Osteocyte (in vitro differentiated cells): Measurements from ENCODE around the gene SND1. TPM values are rescaled to one million over a fixed set of nuclear protein-coding genes. Genes with fewer than 3 reads are reported as not detected.
A peak's percentile ranks its signal among the peaks of the same experiment; 100 is the strongest.

Source experiments
- DNase-seq: peaks from one replicate; pipeline ENCODE4 v3.0.0; 2021; ENCODE audit warnings: mixed read lengths; ENCODE audit not compliant: unreplicated experiment; ENCODE audit errors: extremely low spot score
- H3K27ac Mint-ChIP-seq: one replicate; pipeline ENCODE4 v1.8.0; 2021; ENCODE audit warnings: mild to moderate bottlenecking, mixed read lengths; ENCODE audit not compliant: unreplicated experiment
- H3K27me3 Mint-ChIP-seq: one replicate; pipeline ENCODE4 v1.8.0; 2021; ENCODE audit warnings: mixed read lengths; ENCODE audit not compliant: unreplicated experiment
- H3K36me3 Mint-ChIP-seq: one replicate; pipeline ENCODE4 v1.8.0; 2021; ENCODE audit warnings: mixed read lengths; ENCODE audit not compliant: unreplicated experiment
- H3K4me1 Mint-ChIP-seq: one replicate; pipeline ENCODE4 v1.8.0; 2021; ENCODE audit warnings: mixed read lengths; ENCODE audit not compliant: unreplicated experiment
- H3K4me3 Mint-ChIP-seq: one replicate; pipeline ENCODE4 v1.8.0; 2021; ENCODE audit warnings: mild to moderate bottlenecking, moderate library complexity, mixed read lengths; ENCODE audit not compliant: unreplicated experiment
- H3K9me3 Mint-ChIP-seq: one replicate; pipeline ENCODE4 v1.8.0; 2021; ENCODE audit warnings: mixed read lengths; ENCODE audit not compliant: unreplicated experiment
- total RNA-seq: library from RNA; stranded (reverse); gene quantifications from 2 replicates; pipeline ENCODE4 v1.2.1, GENCODE V29; 2021
- TF ChIP-seq, protein P1 (sequence below): fragments of 200-600 bp; sonication (generic); IDR thresholded peaks from 2 replicates; pipeline ENCODE4 v1.5.0; 2021; ENCODE audit warnings: antibody characterized with exemption, mild to moderate bottlenecking, moderate library complexity

The SND1 gene
- total RNA-seq, 1 donor from 2014 or later, result 229 TPM

DNA sequence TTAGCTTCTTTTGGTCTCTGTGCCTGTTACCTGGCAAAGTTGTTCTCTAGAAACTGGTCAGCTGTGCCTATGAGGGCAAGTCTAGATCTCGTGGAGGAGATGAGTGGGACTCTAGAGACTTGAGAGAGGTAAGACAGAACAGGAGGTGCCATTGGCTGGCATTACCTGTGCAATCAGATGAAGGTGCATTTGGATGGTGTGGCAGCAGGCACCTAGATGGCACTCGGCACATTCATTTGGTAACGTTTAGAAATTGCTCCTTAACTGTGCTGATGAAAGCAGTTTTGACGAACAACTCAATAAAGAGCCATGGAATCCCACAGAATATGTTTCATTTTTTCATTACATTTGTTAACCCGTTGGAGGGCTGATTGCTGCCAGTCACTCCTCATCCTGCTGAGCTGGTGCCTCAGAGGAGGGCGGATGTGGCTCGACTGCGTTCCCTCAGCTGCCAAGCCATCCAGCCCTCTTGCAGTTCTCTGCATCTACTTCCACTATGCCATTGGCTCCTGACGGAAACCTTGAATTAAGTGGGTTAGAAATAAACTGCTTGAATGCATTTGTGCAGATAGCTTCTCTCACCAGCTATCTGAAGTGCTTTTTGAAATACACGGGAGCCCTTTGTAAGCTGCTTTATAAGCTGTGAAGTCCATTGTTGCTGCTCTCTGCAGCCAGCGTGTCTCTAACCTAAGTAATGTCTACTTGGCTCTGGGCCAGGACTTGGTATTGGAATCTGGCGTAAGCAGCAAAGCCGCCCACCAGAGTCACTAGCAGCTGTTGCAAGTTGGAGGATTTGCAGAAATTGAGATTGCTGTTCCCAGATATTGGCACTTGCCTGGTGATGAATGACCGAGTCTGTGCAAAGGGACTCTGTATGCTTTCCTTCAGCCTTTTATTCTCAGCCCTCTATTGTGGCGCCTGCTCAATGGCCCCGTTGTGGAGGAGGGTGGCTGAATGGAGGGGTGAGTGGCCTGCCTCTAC, 291.8 kb downstream of the SND1 start:
- Mint-ChIP-seq H3K36me3 (peaks cover 6% of the 10 kb centered on the region), H3K27ac (no peak overlapping the region), H3K27me3 (no peaks in the 10 kb centered on the region), H3K4me1 (peaks cover 25% of the 10 kb centered on the region), H3K9me3 (no peaks in the 10 kb centered on the region), H3K4me3 (no peak overlapping the region)
- DNase-seq, result no peak
- TF ChIP-seq, protein P1, sequence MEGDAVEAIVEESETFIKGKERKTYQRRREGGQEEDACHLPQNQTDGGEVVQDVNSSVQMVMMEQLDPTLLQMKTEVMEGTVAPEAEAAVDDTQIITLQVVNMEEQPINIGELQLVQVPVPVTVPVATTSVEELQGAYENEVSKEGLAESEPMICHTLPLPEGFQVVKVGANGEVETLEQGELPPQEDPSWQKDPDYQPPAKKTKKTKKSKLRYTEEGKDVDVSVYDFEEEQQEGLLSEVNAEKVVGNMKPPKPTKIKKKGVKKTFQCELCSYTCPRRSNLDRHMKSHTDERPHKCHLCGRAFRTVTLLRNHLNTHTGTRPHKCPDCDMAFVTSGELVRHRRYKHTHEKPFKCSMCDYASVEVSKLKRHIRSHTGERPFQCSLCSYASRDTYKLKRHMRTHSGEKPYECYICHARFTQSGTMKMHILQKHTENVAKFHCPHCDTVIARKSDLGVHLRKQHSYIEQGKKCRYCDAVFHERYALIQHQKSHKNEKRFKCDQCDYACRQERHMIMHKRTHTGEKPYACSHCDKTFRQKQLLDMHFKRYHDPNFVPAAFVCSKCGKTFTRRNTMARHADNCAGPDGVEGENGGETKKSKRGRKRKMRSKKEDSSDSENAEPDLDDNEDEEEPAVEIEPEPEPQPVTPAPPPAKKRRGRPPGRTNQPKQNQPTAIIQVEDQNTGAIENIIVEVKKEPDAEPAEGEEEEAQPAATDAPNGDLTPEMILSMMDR, result no peak

DNA sequence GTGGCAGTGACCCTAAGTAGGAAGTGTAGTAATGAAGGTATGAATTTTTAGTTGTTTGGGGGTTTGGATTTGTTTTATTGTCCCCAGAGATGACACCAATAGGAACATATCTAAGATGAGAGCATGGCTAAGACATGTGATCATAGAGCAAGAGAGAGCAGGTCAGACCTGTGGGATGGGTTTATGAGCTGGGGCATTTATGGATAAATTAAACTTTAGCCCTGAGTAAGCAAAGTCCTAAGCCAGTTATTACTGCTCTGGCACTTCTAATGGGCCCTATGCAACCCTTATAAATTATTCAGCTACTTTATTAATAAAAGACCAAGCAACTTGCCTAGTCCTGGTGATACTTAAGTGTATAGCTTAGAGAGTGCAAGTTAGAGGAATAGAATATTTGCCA, 294.1 kb downstream of the SND1 start:
- Mint-ChIP-seq H3K36me3 (peaks cover 8% of the 10 kb centered on the region), H3K9me3 (no peaks in the 10 kb centered on the region), H3K27ac (peak overlapping the region; percentile 20), H3K4me1 (peaks cover 19% of the 10 kb centered on the region), H3K27me3 (no peaks in the 10 kb centered on the region), H3K4me3 (no peak overlapping the region)
- no peak for DNase-seq
- TF ChIP-seq, protein P1, result no peak

DNA sequence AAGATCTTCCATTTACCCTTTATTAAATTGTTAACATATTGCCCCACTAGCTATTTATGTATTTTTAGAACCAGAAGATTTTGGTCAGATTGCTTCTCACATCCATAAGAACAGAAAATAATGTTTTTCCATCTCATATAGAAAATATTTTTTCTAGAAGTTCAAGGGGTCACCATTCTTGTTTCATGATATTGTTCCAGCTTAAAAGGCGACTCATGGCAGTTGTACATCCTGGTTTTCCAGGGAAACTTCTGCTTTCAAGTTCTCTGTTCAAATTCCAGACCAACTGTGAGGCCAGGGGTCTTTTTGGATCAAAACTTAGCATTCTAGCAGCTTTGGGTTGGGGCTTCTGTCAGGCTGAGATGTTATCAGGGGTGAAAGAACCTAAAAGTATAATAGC, 294.9 kb downstream of the SND1 start:
- H3K4me1 Mint-ChIP-seq, result peaks cover 15% of the 10 kb centered on the region
- H3K36me3 Mint-ChIP-seq, result peaks cover 8% of the 10 kb centered on the region
- H3K27me3 Mint-ChIP-seq, result no peaks in the 10 kb centered on the region
- no peak overlapping the region for H3K4me3 Mint-ChIP-seq
- TF ChIP-seq, protein P1, result no peak
- no peaks in the 10 kb centered on the region for H3K9me3 Mint-ChIP-seq
- H3K27ac Mint-ChIP-seq, result peak overlapping the region; percentile 17
- DNase-seq, result no peak

DNA sequence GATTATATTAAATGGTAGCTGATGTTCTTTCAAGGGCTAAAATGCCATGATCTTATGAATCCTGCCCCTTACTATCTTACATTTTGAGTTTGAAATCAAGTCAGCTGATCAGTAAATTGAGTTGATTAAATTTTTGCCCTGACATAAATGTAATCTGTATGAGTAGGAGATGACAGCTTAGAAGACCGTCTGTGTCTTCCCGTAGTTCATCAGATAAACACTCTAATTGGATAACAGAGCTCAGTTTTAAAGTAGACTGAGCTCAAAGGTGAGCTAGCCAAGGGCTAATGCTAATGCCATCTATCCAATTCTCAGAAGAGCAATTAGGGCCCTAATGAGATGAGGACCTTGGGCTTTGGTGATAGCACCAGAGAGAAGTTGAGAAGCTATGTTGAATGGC, 296.3 kb downstream of the SND1 start:
- Mint-ChIP-seq H3K4me3 (no peak overlapping the region), H3K4me1 (peaks cover 15% of the 10 kb centered on the region), H3K27ac (no peak overlapping the region)

DNA sequence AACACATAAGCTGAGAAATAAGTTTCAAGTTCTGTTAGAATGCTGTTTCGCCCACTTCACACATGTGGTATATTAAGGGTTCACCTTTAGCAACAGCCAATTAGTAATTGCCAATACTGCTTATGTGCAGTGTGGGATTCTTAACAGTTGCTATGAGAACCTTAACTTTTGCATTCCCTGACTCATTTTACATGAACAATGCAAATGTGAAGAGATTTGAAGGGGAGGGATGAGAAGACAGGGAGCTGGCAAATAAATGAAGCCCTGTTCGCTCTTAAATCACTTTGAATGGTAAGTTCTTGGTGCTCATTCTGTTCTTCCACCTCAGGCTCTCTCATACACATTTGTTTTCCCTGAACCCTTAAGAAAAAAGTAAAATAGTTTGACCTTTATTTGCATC, 296.9 kb downstream of the SND1 start:
- Mint-ChIP-seq H3K9me3 (no peaks in the 10 kb centered on the region), H3K4me1 (peaks cover 15% of the 10 kb centered on the region), H3K36me3 (peaks cover 4% of the 10 kb centered on the region), H3K27me3 (no peaks in the 10 kb centered on the region), H3K4me3 (no peak overlapping the region), H3K27ac (no peak overlapping the region)
- TF ChIP-seq, protein P1, result no peak
- no peak for DNase-seq

More for the DNA sequence above, 296.3 kb downstream of the SND1 start:
- Mint-ChIP-seq H3K27me3 (no peaks in the 10 kb centered on the region), H3K36me3 (peaks cover 7% of the 10 kb centered on the region), H3K9me3 (no peaks in the 10 kb centered on the region)
- TF ChIP-seq, protein P1, result no peak
- DNase-seq, result no peak
